Measurements from ENCODE around the gene COA6. TPM values are rescaled to one million over a fixed set of nuclear protein-coding genes. Genes with fewer than 3 reads are reported as not detected.

Gene COA6
- total and polyA plus RNA-seq, 2 of the 13 experiments (the other 11 are each of a cell fraction or from before 2014, with no cell fraction given): 32.4 to 104 TPM

DNA sequence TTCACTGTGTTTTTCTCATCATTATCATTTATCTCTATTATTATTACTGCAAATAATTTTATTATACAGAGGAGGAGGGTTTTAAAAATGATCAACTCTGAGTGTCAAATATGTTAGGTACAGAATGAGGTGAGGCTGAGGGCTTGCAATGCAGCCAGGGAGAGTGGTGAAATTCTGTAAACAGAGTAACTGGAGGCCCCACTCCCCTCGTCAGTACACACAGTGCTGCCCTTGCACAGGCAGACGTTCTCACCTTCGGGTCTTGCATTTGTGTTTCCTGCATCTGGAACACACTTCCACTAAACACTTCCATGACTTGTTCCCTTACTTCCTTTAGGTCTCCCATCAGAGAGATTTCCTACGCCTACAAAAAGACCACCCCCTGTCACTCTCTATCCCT lies 24.3 kb upstream of the COA6 start (continued):
- TF ChIP-seq HOXA7 (CRISPR knock-in tag; IDR thresholded peaks at IDR 0.05): no peak
- TF ChIP-seq, protein P1, sequence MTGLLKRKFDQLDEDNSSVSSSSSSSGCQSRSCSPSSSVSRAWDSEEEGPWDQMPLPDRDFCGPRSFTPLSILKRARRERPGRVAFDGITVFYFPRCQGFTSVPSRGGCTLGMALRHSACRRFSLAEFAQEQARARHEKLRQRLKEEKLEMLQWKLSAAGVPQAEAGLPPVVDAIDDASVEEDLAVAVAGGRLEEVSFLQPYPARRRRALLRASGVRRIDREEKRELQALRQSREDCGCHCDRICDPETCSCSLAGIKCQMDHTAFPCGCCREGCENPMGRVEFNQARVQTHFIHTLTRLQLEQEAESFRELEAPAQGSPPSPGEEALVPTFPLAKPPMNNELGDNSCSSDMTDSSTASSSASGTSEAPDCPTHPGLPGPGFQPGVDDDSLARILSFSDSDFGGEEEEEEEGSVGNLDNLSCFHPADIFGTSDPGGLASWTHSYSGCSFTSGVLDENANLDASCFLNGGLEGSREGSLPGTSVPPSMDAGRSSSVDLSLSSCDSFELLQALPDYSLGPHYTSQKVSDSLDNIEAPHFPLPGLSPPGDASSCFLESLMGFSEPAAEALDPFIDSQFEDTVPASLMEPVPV (CRISPR knock-in tag; IDR thresholded peaks at IDR 0.05): no peak
- TF ChIP-seq, protein P2, sequence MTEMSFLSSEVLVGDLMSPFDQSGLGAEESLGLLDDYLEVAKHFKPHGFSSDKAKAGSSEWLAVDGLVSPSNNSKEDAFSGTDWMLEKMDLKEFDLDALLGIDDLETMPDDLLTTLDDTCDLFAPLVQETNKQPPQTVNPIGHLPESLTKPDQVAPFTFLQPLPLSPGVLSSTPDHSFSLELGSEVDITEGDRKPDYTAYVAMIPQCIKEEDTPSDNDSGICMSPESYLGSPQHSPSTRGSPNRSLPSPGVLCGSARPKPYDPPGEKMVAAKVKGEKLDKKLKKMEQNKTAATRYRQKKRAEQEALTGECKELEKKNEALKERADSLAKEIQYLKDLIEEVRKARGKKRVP (CRISPR knock-in tag; IDR thresholded peaks at IDR 0.05): no peak
- TF ChIP-seq SSRP1 (CRISPR knock-in tag; IDR thresholded peaks at IDR 0.05): no peak
- TF ChIP-seq ZNF10 (CRISPR knock-in tag; IDR thresholded peaks at IDR 0.05; ENCODE audit: borderline replicate concordance, low read depth): no peak
- no peak for TF ChIP-seq ZNF768 (CRISPR knock-in tag; IDR thresholded peaks at IDR 0.05)
- no peak for TF ChIP-seq PLRG1 (conservative IDR thresholded peaks at IDR 0.05)
- no peak for TF ChIP-seq POLR2AphosphoS5 (IDR thresholded peaks at IDR 0.05; ENCODE audit: low read depth, low read length)
- TF ChIP-seq, protein P3, sequence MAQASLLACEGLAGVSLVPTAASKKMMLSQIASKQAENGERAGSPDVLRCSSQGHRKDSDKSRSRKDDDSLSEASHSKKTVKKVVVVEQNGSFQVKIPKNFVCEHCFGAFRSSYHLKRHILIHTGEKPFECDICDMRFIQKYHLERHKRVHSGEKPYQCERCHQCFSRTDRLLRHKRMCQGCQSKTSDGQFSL (CRISPR knock-in tag; IDR thresholded peaks at IDR 0.05): no peak
- TF ChIP-seq FOXP1 (IDR thresholded peaks at IDR 0.05): no peak
- peak; percentile 84 for TF ChIP-seq FOXP1 (CRISPR knock-in tag; IDR thresholded peaks at IDR 0.05)
- TF ChIP-seq PCBP2 (optimal IDR thresholded peaks at IDR 0.05; ENCODE audit: low read depth, low read length, poor library complexity, severe bottlenecking): no peak
- peak; percentile 51; the same call in 1 of the 2 replicates for TF ChIP-seq ELF3 (CRISPR knock-in tag; IDR thresholded peaks at IDR 0.05)
- TF ChIP-seq ZNF616 (CRISPR knock-in tag; IDR thresholded peaks at IDR 0.05; ENCODE audit: low read depth): no peak
- TF ChIP-seq PITX1 (CRISPR knock-in tag; IDR thresholded peaks at IDR 0.05): no peak
- no peak for TF ChIP-seq GABPA (IDR thresholded peaks at IDR 0.05; ENCODE audit: low read depth, low read length)
- TF ChIP-seq GABPA (CRISPR knock-in tag; IDR thresholded peaks at IDR 0.05; ENCODE audit: low read depth): no peak
- TF ChIP-seq, protein P4, sequence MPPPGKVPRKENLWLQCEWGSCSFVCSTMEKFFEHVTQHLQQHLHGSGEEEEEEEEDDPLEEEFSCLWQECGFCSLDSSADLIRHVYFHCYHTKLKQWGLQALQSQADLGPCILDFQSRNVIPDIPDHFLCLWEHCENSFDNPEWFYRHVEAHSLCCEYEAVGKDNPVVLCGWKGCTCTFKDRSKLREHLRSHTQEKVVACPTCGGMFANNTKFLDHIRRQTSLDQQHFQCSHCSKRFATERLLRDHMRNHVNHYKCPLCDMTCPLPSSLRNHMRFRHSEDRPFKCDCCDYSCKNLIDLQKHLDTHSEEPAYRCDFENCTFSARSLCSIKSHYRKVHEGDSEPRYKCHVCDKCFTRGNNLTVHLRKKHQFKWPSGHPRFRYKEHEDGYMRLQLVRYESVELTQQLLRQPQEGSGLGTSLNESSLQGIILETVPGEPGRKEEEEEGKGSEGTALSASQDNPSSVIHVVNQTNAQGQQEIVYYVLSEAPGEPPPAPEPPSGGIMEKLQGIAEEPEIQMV (CRISPR knock-in tag; IDR thresholded peaks at IDR 0.05; ENCODE audit: low read depth): no peak
- TF ChIP-seq FOXA1 (IDR thresholded peaks at IDR 0.05): no peak
- TF ChIP-seq FOXA1 (CRISPR knock-in tag; IDR thresholded peaks at IDR 0.05): peak; percentile 78
- no peak for TF ChIP-seq RBFOX2 (IDR thresholded peaks at IDR 0.05; ENCODE audit: low read depth, low read length)
- no peak for TF ChIP-seq SP1 (IDR thresholded peaks at IDR 0.05)
- TF ChIP-seq SP1 (CRISPR knock-in tag; IDR thresholded peaks at IDR 0.05): no peak
- no peak for TF ChIP-seq ARNTL (CRISPR knock-in tag; IDR thresholded peaks at IDR 0.05)
- no peak for TF ChIP-seq ZSCAN25 (CRISPR knock-in tag; IDR thresholded peaks at IDR 0.05)
- peak; percentile 25; the same call in 1 of the 2 replicates for TF ChIP-seq THAP11 (CRISPR knock-in tag; IDR thresholded peaks at IDR 0.05)
- no peak for TF ChIP-seq ETV5 (CRISPR knock-in tag; IDR thresholded peaks at IDR 0.05; ENCODE audit: borderline replicate concordance)
- no peak for TF ChIP-seq SALL2 (CRISPR knock-in tag; IDR thresholded peaks at IDR 0.05)
- no peak for TF ChIP-seq KDM3A (CRISPR knock-in tag; IDR thresholded peaks at IDR 0.05; ENCODE audit: low read depth)
- TF ChIP-seq, protein P5, sequence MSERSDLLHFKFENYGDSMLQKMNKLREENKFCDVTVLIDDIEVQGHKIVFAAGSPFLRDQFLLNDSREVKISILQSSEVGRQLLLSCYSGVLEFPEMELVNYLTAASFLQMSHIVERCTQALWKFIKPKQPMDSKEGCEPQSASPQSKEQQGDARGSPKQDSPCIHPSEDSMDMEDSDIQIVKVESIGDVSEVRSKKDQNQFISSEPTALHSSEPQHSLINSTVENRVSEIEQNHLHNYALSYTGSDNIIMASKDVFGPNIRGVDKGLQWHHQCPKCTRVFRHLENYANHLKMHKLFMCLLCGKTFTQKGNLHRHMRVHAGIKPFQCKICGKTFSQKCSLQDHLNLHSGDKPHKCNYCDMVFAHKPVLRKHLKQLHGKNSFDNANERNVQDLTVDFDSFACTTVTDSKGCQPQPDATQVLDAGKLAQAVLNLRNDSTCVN (CRISPR knock-in tag; IDR thresholded peaks at IDR 0.05; ENCODE audit: borderline replicate concordance): no peak
- TF ChIP-seq ZNF335 (CRISPR knock-in tag; IDR thresholded peaks at IDR 0.05): no peak

Data from HepG2 (cell line).